Measurements from ENCODE around the gene HOXC13.

HOXC13 gene

DNA sequence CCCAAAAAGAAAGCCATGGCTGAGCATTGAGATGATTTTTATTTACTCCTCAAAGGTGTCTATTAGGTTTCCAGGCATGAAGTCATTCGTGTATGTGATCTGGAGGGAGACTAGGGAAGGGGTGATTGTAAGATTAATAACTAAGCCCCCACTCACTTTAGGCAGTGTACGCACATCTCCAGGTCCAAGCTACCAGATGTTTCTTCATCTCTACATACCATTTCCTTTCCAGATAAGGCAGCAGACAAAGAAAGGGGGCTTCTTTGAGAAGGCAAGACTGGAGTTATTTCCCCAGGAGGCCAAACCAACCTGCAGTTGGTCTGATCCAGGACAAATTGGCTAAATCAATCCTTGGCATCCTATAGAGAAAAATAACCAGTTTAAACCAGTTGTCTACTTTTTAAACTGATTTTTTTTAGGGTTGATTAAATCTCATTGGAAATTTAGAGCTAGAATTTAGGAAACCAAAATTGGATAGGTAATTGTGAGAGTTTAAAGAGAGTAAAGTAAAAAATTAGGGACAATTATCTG is 3.9 kb downstream of the HOXC13 start:
- no peak for TF ChIP-seq CTCF (IDR thresholded peaks at IDR 0.05; ENCODE audit: low read depth, low read length)
- no peaks in the 10 kb centered on the region for H3K4me1 ChIP-seq
- H3K36me3 ChIP-seq, result no peaks in the 10 kb centered on the region
- DNase-seq, result no peak
- H3K9me3 ChIP-seq, result no peaks in the 10 kb centered on the region
- H3K4me3 ChIP-seq (ENCODE audit: low read depth, low read length), result no peak overlapping the region
- H3K27me3 ChIP-seq, result peaks cover 96% of the 10 kb centered on the region

- H3K4me3 ChIP-seq (ENCODE audit: low read depth, low read length), result no peak overlapping the region
- TF ChIP-seq CTCF (IDR thresholded peaks at IDR 0.05; ENCODE audit: low read depth, low read length), result no peak
- H3K9me3 ChIP-seq, result no peaks in the 10 kb centered on the region
- no peaks in the 10 kb centered on the region for H3K36me3 ChIP-seq
- H3K27me3 ChIP-seq, result peaks cover 96% of the 10 kb centered on the region
- DNase-seq, result no peak
- H3K4me1 ChIP-seq, result no peaks in the 10 kb centered on the region
These were observed 5.6 kb downstream of the HOXC13 start for GRCh38 chr12:53944209-53944608.

DNA sequence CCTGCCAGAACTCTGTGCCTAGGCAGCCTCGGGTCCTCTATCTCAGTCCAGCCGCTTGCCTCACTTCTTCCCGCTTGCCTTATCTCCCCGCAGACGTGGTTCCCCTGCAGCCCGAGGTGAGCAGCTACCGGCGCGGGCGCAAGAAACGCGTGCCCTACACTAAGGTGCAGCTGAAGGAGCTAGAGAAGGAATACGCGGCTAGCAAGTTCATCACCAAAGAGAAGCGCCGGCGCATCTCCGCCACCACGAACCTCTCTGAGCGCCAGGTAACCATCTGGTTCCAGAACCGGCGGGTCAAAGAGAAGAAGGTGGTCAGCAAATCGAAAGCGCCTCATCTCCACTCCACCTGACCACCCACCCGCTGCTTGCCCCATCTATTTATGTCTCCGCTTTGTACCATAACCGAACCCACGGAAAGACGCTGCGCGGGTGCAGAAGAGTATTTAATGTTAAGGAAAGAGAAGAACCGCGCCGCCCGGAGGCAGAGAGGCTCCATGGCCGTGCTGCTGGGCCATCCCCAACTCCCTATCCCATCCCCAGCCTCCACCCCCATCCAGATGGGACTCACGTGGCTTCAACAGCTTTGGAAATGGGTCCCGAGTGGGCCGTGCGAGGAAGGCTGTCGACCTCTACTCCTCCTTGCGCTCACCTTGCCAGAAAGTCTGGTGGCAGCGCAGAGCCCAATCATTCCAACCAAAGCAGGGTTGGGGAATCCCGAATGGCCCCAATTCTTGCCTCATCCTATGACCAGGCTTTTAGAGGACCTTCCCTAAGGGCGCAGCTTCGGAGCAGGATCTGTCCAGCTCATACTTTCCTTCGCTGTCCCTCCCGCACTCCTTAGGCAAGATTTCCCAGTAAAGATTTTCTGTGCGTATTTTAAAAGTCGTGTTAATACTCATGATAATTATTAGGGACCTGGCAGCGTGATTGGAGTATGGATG is 6.5 kb downstream of the HOXC13 start:
- DNase-seq, result no peak
- Histone ChIP-seq H3K4me1 (no peaks in the 10 kb centered on the region), H3K36me3 (no peaks in the 10 kb centered on the region), H3K4me3 (ENCODE audit: low read depth, low read length) (no peak overlapping the region), H3K27me3 (peaks cover 96% of the 10 kb centered on the region), H3K9me3 (no peaks in the 10 kb centered on the region)
- no peak for TF ChIP-seq CTCF (IDR thresholded peaks at IDR 0.05; ENCODE audit: low read depth, low read length)

DNA sequence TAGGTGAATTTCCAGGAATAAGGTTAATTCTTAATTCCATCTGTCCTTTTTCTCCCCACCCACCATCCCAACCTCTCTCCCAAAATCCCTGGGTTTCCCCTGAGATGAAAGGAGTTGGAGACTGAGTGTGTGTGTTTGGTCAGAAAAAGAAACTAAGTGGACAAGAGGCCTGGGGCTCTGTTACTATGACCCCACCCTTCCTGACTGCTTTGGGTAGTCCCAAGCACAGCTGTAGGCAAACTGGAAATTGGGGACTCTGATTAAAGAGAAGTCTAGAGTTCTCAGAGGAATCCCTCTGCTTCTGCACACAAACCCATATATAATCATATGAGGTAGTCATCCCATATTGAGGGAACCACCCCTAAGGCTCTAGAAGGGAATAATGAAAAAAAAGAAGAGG is 9.1 kb downstream of the HOXC13 start:
- Histone ChIP-seq H3K4me1 (no peaks in the 10 kb centered on the region; the same call in 1 of the 2 replicates), H3K36me3 (no peaks in the 10 kb centered on the region), H3K4me3 (ENCODE audit: low read depth, low read length) (no peak overlapping the region), H3K9me3 (no peaks in the 10 kb centered on the region), H3K27me3 (peaks cover 100% of the 10 kb centered on the region)
- TF ChIP-seq CTCF (IDR thresholded peaks at IDR 0.05; ENCODE audit: low read depth, low read length), result no peak
- DNase-seq, result no peak

- Histone ChIP-seq H3K9me3 (no peaks in the 10 kb centered on the region), H3K36me3 (no peaks in the 10 kb centered on the region), H3K27me3 (peaks cover 100% of the 10 kb centered on the region), H3K4me3 (ENCODE audit: low read depth, low read length) (no peak overlapping the region), H3K4me1 (no peaks in the 10 kb centered on the region; the same call in 1 of the 2 replicates)
- no peak; the same call in 1 of the 2 replicates for TF ChIP-seq CTCF (IDR thresholded peaks at IDR 0.05; ENCODE audit: low read depth, low read length)
- DNase-seq, result no peak
These were observed 10.3 kb downstream of the HOXC13 start for GRCh38 chr12:53948650-53949593.
